Choroid plexus epithelial cell (primary cell): Measurements from ENCODE around the gene ARHGEF19.

ENCODE experiments used
- DNase-seq: peaks from one replicate; pipeline ENCODE4 v3.0.0-alpha.2; 2010; ENCODE audit warnings: low read depth
- H3K4me3 ChIP-seq: 2 replicates; pipeline ENCODE4 v1.5.1; 2011; ENCODE audit warnings: low read depth, mild to moderate bottlenecking, control low read depth, low read length, moderate library complexity
- CTCF ChIP-seq: conservative IDR thresholded peaks from 2 replicates; pipeline ENCODE4 v1.5.1; 2011; ENCODE audit warnings: low read depth, mild to moderate bottlenecking, control low read depth, inconsistent platforms, low read length, moderate library complexity

The ARHGEF19 gene

GRCh38 chr1:16178596-16179497 lies 33.6 kb downstream of the ARHGEF19 start:
- no peak for TF ChIP-seq CTCF
- no peak overlapping the region for H3K4me3 ChIP-seq
- DNase-seq: no peak

GRCh38 chr1:16177306-16177705 lies 35.1 kb downstream of the ARHGEF19 start:
- H3K4me3 ChIP-seq: no peak overlapping the region
- no peak for DNase-seq
- TF ChIP-seq CTCF: no peak

GRCh38 chr1:16176653-16177052 lies 35.8 kb downstream of the ARHGEF19 start:
- no peak overlapping the region for H3K4me3 ChIP-seq
- no peak for DNase-seq
- no peak for TF ChIP-seq CTCF

- H3K4me3 ChIP-seq: no peak overlapping the region
- no peak for TF ChIP-seq CTCF
- DNase-seq: peak; percentile 92
Observed at GRCh38 chr1:16175610-16176553, 36.6 kb downstream of the ARHGEF19 start.

- H3K4me3 ChIP-seq: no peak overlapping the region
- no peak for TF ChIP-seq CTCF
- DNase-seq: no peak
Observed at GRCh38 chr1:16174886-16175598, 37.4 kb downstream of the ARHGEF19 start.

- no peak for DNase-seq
- TF ChIP-seq CTCF: no peak
Observed at GRCh38 chr1:16174261-16174868, 38.1 kb downstream of the ARHGEF19 start.

More at GRCh38 chr1:16174261-16174868, 38.1 kb downstream of the ARHGEF19 start:
- no peak overlapping the region for H3K4me3 ChIP-seq
